HG03097 (cell line): ENCODE data around the gene BLACAT1.
"Not testable (repeated sequence)": the region's sequence is repeated elsewhere in the genome, so short reads cannot be mapped to it uniquely, and the experiment has no call there.

Experiments used
- ATAC-seq: cut with Tn5 transposase; IDR thresholded peaks from one replicate; pipeline ENCODE4 v1.9.1; 2021; ENCODE audit not compliant: unreplicated experiment, low FRiP score

BLACAT1 gene

DNA sequence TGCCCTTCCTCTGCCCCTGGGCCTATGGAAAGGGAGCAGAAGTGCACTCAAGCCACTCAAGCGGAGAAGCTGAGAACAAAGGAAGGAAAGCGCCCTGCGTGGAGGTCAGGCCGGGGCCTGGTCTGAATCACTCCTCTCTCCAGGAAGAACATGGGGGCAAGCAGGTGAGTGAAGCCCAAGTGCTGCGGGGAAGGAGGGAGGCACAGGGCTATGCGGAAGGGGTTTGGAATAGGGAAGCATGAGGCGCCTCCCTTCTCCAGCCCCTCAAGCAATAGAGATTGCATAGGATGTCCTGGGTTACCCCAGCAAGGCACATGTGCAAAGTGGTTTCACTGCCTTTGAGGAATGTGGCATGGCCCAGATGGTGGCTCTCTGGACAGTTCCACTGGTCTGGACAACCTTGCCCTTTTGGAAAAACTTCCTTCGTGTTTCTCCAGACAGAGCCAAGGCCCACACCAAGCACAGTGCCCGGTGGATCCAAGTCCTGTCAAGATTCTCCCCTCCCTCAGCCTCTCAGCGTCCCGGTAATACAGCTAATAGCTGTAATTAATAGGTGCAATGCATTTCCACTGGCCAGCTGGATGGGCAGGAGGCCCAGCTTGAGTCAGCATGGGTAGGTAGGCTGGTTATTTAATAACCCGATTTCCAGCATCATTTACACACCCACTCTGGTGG, 13.7 kb downstream of the BLACAT1 start:
- no peak for ATAC-seq

DNA sequence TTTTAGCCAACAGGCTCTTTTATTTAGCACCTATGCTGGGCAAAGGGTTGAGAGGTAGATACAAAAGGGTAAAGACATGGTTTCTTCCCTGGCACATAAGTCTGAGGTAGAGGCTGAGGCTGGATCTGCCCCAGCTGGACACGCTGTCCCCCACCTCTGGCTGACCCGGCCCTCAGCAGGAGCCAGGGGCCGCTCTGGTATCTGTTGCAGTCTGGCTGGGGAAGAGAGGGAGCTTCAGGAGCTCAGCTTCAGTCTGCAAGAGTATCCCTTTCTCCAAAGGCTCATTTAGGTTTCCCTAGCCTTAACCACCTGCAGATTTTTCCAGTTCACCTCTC, 14.2 kb downstream of the BLACAT1 start:
- ATAC-seq = no peak

DNA sequence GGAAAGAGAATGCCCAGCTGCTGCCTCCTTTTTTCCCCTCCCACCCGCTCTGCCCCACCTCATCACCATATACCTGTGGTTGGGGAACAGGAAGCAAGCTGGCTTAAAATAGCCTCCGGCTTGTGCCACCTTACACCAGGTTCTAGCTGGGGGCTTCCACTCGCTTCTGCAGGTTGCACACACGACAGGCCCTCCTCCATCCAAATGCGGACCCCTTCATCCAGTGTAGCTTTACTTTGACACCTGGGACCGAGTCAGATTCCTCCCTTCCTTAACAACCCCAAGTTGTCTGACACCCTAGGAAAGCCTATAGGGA, 14.6 kb downstream of the BLACAT1 start:
- no peak for ATAC-seq

DNA sequence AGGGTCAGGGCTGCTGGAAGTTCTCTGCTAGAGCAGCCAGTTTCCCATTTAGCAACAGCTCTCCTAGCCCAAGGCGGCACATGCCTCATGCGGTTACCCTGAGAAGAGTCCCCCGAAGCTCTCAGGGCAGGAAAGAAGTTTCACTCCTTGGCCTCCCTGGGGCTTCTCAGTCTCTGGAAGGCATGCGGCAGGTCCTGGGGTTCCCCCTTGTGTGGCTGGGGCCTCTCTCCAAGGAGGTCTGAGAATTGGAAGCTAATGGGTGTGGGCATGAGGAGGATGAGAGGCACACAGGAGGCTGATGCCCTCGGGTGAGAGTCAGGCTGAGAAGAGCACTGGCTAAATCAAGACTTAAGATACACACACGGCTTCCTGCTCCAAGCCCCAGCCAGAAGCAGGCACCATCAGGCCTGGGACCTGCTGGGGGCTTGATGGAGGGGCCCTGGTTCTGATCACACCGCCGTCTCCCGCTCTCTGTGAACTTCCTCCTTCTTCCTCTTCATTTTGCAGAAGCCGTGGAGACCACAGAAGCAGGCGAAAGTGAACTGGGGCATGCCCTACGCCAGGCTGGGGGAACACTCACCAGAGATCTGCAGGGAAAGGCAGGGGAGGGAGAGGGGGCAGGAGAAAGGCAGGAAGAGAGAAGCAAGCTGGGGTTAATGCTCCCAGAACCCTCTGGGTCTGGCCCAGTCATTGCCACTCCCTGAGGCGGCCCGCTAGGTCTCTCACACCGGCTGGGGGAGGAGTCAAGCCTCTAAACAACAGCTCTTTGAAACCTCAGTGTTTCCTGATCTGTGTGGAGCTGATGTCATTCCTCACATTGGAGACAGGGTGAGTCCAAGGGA, 15.1 kb downstream of the BLACAT1 start:
- ATAC-seq = no peak

DNA sequence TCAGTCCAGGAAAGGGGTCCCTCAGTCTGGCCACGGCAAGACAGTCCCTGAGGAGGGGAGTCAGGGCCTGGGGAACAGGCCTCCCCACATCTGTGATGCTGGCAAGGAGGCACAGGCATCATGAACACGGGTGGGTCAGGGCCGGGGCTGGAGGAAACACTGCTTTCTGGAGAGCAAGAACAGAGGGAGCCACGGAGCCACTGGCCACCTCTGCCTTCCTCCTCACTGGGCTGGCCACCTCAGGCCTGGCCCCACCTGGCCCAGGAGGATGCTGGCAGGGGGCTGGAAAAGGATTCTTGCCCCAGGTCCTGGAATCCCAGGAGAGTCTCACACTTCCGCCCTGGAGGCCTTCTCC, 15.7 kb downstream of the BLACAT1 start:
- no peak for ATAC-seq

DNA sequence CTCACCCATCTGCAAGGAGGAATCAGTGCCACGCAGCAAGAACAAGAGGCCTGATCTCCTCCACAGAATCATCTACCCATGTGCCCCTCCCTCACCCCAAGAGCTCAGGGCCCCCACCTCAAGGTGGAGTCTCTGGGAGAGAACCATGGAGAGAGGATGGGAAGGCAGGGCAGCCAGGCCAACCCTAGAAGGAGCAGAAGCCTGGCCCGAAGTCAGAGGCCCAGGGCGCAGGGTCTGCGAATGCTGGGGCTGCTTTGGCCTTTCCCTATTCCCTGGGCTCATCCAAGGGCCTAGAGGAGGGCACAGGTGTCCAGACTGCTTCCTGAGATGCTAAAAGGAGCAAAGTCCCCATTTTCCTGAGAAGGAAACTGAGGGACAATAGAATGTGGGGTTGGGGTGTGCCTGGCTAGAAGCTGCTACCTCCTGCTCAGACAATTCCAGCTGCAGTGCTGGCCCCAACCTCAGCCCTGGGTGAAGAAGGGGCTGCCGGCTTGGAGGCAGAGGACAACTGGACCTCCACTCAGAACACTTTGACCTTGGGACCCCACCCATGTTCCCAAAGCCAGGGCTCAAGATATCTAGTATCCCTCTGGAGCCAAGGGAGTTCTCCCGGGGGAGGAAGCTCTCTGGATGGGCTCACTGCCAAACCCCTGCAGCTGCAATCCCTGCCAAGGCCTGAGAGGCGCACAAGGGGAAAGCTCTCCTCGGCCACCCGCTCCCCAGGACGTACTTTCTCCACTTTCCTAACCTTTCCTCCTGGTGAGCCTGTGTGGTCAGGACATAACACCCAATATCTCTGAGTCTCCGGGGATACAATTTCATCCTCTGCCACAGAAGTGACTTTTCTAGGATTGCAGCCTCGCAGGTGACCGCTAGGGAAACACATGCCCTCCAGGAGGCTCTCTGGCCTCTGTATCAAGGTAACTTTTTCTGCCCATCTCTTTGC, 17.4 kb downstream of the BLACAT1 start:
- ATAC-seq = no peak

DNA sequence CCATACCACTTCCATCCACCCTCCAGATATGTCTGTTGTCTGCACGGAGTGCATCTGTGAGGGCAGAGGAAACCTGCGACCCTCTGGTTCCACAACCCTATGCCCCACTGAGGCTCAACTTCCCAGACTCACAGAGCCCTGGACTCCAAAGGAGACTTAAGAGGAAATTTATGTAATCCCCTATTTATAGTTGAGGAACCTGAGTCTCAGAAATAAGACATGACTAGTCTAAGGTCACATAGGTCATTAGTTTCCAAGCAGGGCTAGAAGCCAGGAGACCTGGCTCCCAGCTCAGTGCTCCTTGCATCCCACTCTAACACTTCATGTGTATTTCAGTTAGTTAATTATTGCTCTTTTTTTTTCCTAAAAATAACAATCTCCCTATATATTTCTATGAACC, 18.3 kb downstream of the BLACAT1 start:
- no peak for ATAC-seq

DNA sequence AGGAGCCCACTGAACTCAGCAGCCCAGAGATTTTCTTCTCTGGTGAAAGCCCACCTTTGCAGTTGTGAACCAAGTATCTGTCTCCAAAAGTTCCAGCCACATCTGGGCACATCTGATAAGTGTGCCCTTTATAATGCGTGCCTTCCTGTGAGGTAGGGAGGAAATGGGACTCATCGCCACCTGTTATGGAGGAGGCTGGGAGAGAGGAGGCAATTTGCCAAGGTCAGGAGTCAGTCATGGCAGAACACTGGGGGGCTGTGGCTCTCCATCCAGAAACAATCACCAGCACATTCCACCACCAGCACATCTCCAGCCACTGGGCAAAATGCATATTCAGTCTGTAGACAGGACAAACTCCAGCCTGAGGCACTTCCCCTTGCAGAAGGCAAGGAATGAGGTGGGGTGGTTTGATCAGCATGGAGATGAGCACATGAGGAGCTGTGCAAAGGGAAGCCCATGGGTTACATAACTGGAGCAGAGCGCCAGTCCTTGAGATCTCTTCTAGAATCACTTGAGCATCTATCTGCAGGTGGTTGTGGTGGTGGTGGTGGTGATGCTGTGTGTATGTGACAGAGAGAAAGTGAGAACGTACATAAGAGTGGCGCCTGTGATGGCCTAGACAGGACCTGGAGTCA, 19.0 kb downstream of the BLACAT1 start:
- no peak for ATAC-seq

DNA sequence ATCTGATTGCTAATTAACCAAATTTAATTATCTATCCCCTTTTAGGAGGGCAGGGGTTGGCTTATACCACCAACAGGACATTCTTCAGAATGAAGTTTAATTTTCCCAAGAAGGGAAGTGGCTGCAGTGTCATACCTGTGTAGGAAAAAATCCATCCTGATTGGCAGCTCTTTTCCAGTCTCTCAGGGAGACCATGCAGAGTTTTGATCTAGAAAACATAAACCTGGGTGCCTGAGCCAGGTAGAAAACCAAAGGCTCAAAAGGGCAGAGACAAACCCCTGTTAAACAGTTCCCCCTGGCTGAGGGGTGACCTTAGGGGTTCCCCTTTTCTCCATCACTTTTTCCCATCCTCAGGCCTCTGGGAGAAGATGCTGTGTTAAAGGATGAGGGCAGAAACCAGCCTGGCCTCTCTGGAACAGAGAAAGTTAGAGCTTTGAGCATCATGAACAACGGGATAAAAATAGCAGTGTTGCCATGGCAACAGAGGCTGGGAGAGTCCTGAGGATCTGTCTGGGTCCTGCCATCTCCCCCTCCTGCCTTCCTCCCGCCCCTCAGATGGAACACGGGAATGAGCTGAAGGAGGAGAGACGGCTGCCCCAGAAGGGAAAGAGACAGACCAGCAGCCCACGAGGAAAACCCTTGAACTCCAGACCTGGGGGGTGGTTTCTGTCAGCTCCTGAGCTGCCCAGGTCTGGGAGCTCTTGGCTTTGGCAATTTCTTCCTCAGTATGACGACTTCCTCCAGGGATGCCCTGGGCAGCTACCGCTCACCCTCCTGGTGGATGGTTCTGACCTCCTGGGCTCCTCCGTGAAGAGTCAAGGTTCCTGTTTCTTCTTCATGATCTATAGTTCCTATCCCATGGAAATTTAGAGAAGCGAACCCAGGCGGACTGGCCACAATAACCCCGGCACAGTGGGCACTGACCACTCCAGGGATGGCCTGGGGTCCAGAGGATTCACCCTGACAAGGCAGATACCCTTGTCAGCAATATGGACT, 20.0 kb downstream of the BLACAT1 start:
- no peak for ATAC-seq

DNA sequence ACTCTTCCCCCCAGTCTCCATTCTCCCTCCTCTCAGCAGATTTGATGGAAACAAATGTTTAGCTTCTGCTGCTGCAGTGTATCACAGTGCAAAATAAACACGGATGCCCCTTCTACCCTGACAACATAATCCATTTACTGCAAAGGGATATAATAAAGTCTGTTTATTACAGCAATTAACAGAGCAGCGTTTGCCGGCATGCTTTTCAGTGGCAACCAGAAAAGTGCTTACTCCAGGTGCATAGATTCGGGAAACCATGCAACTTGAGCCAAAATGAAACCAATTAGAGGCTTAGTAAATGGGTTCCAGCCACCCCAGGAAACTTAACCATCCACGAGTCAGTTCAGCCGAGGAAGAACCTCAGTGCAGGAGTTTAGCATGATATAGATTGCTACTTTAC, 21.1 kb downstream of the BLACAT1 start:
- no peak for ATAC-seq

DNA sequence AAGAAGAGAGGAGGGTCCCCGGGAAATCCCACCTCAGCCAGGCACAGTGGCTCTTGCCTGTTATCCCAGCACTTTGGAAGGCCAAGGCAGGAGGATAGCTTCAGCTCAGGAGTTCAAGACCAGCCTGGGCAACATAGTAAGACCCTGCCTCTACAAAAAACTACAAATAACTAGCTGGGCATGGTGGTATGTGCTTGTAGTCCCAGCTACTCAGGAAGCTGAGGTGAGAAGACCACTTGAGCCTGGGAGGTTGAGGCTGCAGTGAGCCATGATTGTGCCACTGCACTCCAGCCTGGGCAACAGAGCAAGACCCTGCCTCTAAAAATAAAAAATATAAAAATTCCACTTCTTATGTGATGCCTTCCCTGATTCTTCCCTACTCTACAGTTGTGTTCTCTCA, 23.2 kb downstream of the BLACAT1 start:
- ATAC-seq = not testable (repeated sequence)

DNA sequence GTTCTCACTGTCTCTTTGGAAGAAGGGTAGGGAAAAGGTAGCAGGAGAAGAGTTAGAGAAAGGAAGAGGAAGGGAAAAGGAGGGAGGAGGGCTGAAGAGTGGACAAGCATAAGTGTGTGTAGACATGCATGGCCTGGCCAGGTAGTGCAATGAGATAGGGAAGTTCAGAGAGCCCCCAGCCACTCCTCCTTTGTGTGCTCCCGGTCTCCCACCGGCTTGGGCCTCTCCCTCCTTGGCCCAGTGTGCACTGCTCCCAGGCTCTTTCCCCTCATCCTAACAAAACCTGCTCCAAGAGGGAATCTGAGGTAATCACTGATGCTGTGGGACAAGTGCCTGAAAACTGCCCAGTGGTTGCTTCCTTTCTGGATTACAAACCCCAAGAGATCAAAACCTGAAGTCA, 23.7 kb downstream of the BLACAT1 start:
- no peak for ATAC-seq

DNA sequence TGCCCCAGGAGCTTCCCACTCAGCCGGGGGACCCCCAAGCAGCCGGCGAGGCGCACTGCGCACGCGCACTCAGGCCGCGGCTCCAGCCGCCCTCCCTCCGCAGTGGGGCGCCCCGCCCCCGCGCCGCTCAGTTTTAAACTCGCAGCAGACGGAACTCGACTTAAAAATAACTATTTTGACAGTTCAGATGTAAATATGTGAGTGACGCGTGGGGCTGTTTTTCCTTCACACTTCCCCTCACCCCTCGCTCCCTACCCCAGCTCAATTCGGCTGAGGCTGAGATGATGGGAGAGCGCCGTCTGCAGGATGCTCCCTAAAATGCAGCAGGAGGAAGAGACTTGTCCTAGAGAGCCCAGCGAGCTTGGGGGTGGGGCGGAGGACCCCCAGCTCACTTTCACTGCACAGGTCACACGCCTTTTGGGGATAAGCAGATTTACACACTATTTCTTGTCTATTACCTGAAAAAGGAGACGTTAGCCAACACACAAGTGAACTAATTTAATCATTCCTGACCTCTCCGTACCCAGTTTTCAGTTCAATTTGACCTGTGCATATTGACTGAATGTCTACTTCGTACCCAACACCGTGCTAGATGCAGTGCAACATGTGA, 25.0 kb downstream of the BLACAT1 start:
- ATAC-seq = no peak

DNA sequence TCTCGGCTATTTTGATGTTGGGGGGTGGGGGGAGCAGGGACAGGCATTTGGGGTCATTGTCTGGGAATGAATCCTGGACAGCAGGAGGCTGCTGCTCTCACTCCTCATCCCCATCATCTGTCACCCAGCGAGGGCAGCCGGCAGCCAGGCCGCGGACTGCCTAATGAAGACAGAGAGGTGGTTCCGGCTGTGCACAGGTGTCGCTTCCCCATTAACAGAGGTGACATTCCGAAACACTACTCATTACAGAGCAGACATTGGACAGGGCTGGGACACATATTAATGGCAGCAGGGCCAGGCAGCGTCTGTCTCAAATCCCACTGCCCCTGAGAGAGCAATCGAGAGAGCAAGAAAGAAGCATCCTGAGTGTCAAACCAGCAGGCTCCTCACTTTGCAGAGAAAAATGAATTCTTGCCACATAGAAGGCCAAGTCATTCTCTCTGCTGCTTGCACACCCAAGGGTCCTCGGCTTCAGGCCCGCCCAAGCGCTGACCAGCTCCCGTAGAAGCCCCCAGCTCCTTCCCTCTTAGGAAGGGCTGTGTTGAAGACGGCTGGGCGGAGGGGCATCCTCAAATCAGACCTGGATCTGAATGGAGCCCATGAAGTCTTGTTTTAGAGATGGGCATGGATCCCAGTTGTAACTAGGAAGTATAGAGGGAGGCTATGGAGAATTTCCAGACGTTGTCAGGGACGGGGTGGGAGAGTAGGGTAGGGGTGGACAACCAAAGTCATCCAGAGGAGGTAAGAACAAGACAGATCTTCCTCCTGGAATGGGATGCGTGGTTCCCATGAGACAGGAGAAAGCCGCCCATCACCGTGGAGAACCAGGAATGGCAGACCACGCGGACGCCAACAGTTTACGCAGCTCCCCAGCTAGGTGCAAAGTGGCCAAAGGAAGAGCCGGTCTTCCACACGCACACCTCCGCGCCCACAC, 25.8 kb downstream of the BLACAT1 start:
- no peak for ATAC-seq

DNA sequence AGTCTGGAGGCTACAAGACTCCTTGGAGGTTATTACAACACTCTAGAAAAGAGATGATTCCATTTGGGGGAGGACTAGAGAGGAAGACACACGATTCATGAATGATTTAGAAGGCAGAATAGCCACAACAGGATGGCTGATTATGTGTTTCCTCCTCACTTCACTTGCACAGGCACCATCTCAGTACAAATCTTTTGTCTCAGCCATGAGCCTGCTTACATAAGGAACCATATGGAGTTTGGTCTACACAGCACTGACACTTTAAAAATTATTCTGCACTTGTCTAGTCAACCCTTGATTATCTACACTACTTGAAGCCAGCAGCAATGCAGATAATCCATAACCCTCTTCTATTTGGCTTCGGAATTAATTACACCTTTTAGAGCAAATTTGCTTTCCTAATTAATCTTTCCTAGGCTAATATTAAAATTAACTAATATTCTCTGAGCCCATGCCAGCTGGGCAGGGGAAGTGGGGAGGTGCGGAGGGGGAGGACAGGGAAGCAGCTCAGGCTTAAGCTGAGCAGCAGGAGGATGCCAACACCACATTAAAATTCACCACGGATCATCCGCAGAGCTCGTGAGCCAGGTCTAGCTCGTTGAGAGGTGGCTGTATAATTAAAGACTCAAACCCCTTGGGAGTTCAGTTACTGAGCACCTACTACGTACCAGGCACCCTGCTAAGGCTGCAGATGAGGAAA, 30.8 kb downstream of the BLACAT1 start:
- ATAC-seq = no peak

DNA sequence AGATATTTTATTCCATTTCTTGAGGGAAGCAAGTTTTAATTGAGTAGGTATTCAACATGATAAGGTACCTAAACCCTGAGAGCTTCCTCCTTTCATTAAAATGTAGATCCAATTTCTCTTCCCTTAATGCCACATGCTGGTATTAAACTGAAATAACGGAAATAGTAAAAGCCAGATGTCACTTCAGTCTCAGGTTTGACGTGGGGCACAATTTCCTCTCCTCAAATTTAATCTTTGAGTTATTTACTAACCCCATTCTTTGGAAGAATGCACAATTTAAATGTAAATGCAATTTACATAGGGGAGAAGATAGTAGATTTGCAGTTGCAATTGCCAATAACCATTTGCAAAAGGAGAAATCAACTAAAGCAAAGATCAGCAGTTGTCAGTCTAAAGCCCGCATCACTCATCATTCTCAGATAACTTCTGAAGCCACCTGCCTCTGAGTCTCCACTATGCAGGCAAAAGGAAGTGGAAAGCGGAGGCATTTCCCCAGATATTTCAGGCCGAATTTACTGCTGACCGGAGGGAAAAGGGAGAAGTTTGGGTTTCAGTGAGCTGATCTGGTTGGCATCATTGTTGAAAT, 31.9 kb downstream of the BLACAT1 start:
- ATAC-seq = no peak

DNA sequence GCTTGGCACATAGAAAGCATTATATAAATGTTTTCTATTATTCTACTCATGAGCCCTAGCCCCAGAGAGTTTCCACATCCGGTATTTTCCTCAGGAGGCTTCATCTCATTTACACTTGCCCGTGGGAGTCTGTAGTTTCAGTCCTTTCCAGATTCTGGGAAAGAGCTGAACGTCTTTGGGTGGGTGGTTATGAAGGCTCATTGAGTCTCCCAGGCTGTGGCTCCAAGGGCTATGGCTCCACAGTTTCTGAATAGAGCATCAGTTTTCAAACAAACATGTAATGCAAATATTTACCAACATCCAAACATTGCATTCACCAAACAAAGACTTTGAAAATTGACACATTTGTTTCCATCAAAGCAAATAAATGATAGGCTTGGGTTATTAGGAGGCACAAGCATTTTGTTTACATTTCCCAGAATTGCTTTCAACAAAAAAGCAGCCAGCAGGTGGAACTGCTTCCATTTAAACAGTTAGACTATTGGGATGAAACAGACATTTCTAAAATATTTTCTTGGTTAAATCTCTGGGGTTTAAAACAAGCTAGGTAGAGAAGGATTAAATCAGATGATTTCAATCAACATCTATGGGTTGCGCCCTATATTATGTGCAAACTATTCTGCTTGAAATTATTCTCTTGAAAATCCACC, 32.7 kb downstream of the BLACAT1 start:
- no peak for ATAC-seq
